ENCODE measurements around the gene ZNF385D.

Gene ZNF385D

DNA sequence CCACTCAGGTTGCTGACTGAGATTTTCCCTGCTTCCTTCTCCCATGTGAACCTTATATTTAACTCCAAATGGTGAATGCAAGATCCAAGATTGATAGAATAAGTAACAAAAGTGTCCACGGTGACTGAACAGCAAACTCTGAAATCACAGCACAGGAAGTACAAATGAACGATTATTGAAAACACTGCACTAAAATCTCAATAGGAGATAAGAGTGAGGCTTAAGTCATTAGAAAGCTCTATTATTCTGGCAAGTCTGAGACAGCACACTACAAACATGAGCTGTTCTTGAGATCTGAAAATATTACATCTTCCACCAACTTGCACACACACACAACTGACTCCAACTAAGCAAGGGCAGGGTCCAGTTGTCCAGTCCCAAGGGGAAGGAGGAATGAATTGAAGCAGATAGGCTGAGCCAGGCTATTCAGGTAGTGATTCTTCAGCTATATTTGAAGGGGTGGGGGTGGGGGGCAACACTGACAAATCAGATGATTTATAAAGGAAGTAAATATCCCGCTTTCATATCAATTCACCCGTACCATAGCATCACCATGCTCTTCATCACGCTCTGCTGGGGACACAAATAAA, 2.9 kb downstream of the ZNF385D start:
- DNase-seq, result no peak

DNA sequence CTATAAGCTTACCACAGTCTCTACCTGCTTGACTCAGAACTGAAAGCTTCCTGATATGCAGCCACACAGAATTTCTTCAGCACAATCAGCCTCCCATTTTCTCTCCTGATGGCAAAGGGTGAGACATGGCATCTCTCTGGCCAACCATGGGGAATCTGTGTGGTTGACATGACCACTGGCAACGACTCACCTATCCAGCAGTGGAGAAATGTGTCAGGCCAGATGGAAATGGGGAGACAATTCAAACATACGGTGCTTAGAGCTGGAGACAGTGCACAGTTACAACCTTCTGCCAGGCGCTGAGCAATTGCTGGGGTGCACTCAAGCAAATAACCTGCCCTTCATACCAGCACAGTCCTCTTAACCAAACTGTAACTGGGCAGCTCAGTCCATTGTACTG, 3.6 kb downstream of the ZNF385D start:
- no peak for DNase-seq

GRCh38 chr3:21745966-21746365, 5.0 kb downstream of the ZNF385D start:
- DNase-seq, result no peak

- DNase-seq, result no peak
Observed at GRCh38 chr3:21744793-21745192, 6.2 kb downstream of the ZNF385D start.

DNA sequence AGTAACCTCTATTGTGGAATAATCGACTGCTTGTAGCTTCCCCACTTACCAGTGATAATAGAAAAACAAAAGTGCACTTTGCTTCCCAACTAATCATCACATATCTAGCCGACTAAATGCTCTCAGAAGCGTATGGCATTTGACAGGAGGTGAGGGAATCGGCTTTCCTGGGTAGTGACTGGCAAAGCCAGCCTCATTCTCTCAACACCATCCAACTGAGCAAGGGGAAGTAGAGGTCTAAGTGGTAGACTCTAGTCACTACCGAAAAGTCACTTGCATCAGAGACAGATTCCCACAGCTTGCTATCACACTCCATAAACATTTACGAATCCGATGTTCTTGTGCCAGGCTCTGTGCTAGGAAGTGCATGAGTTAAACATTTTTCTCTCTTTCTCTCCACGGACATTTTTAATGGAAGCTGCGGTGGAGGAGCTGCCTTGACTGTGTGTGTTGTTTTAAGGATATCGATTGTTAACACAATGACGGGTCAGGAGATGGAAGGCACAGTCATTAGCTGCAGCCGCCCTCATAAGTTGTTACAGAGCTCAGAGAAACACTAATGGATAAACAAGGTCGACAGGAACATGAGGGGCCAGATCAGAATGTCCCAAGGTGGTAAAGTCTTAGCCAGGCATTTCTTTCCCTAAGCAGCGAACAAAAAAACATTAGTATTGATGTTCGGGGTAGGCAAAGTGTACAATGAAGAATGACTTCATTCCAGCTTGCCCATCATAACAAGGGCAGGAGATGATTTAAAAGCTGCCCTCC, 11.9 kb downstream of the ZNF385D start:
- DNase-seq, result no peak

- no peak for DNase-seq
Observed at GRCh38 chr3:21738283-21738682, 12.7 kb downstream of the ZNF385D start.

- no peak for DNase-seq
Observed at GRCh38 chr3:21734746-21735145, 16.3 kb downstream of the ZNF385D start.

GRCh38 chr3:21729888-21730459, 21.0 kb downstream of the ZNF385D start:
- DNase-seq, result no peak

DNA sequence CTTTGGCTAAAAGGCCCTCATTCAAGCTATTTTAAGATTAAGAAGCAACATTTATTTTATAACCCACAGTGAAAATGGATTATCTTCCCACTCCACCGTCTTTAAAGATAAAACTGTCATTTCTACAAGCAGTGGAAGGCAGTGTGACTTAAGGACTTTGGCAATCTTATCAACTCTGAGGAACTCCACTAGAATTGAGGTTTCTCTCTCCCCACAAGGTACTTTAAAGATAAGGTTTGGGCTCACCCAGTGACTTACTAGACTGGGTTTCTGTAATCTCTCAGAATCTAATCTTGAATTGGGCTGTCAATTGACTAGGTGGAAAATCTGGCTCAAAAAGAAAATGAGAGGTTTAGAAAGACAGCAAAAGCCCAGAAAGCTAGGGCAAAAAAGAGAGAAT, 21.7 kb downstream of the ZNF385D start:
- DNase-seq, result no peak

DNA sequence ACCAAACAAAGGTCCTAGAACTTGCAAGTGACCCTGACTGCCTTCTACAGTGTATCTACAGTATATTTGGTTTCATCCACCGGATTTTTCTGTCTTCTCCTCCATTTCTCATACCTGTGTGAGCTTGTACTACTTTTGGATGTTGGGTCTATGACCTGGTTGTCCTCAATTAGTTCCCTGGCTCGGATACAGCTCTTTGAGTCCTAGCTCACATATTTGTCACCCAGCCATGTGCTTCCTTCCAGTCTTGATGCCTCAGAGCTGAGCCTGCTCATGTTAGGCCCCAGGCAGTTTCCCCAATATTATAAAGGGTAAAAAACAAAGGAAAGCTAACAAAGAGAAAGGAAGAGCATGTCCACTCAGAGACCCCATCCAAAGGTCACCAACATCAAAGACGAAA, 28.2 kb downstream of the ZNF385D start:
- no peak for DNase-seq

DNA sequence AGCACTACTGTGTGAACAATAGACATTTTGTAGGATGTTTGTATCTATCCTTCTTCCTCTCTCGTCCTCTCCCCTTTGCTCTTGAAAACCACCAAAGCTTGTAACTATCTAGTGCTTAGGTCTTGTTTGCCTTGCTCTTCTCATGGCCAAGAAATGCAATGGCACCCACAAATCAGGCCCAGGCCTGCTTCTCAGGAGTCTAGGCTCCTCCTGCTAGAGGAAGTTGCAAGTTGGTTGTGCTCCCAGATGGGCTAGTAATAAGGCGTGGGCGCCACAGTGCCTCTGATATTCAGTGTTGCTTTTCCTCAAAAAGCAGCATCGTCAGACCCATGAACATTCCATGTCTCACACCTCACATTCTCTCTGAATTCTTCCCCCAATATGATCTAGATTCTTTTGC, 28.7 kb downstream of the ZNF385D start:
- no peak for DNase-seq

- DNase-seq, result no peak
Observed at GRCh38 chr3:21718943-21719591, 31.9 kb downstream of the ZNF385D start.

DNA sequence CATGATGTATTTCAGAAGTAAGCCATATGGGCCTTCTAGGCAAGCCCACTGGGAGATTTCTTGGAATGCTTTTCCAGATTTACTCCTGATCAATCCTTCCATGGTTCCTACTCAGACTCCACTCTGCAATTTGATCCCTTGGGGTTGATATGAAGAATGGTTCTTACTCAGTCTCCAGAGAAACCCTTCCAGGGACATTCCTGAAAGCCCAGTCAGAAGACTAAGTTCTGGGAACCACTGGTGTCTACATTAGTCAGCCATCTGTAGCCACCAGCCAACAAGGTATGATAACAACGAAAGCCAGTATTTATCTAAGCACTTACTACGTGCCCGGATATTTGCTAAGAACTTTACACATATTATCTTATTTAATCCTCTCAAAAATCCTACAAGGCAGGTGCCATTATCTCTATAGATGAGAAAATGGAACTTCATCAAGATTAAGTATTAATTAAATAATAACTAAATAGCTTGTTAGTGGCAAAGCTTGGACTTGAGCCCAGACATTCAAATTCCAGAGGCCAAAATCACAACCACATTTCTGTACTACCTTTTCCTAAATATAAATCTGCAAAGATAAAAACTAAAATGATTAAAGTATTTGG, 32.7 kb downstream of the ZNF385D start:
- DNase-seq, result no peak

DNA sequence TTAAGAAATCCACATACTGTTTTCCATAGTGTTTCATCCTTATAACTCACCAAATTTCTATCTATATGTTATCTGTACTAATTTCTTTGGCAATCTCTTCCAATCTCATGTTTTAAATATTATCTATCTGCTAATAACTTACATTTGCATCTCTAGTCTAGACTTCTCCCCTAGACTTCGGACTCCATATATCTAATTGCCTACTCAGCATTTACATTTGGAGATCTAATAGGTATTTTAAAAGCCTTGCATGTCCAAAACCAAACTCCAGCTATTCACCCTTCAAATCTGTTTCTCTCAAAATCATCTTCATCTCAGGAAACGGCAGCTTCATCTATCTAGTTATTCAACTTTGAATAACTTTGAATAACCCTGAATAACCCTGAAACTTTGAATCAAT, 35.3 kb downstream of the ZNF385D start:
- no peak for DNase-seq

- DNase-seq, result no peak
Observed at GRCh38 chr3:21705769-21706168, 45.2 kb downstream of the ZNF385D start.

- DNase-seq, result no peak
Observed at GRCh38 chr3:21704796-21705195, 46.2 kb downstream of the ZNF385D start.

DNA sequence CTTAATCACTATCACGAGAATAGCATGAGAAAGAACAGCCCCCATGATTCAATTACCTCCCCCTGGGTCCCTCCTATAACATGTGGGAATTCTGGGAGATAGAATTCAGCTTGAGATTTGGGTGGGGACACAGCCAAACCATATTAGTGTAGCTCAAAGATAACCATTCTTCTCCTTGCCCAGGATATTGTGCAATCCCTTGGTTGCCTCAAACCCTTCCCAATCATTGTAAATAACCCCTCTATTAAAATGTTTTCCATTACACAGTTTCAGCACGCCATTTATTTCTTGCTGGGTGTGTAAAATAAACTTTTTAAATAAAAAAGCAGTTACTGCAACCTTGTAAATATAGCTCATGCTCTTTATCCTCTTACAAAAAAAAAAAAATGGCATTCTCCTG, 47.7 kb downstream of the ZNF385D start:
- no peak for DNase-seq

- no peak for DNase-seq
Observed at GRCh38 chr3:21697707-21698106, 53.3 kb downstream of the ZNF385D start.

DNA sequence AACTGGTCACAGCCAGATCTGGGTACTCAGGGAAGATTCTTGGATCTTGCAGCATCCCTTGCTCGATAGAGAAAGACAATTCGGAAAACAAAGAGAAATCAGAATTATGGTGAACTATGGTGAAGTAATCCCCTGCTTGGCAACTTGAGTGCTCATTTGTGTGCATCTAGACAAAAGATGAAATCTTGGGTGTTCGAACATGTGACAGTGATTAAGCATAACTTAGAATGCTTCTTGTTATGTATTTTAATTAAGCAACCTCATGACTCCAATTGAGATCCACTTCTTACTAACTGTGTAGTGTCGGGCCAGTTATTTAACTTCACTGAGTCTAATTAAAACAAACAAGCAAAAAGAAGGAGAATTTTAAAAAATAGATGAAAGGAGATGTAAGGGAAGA, 56.5 kb downstream of the ZNF385D start:
- DNase-seq, result no peak

- DNase-seq, result no peak
Observed at GRCh38 chr3:21691036-21691435, 60.0 kb downstream of the ZNF385D start.

DNA sequence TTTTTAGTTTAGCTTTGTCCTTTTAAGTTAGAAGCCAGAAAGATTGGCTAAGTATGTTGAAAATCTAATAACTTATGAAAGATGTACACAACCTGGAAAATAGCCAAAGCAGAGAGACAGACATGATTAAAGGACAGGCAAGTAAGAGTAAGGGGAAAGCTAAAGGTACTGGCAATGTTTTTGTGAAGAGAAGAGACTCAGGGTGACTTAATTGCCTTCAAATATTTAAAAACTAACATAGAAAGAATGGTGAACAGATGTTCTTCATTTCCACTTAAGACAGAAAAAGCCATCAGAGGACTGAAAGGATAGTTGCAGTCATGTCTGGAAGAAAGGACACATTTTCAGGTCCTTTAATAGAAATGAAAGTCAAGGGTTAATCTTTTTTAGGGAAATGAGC, 68.8 kb downstream of the ZNF385D start:
- no peak for DNase-seq

DNA sequence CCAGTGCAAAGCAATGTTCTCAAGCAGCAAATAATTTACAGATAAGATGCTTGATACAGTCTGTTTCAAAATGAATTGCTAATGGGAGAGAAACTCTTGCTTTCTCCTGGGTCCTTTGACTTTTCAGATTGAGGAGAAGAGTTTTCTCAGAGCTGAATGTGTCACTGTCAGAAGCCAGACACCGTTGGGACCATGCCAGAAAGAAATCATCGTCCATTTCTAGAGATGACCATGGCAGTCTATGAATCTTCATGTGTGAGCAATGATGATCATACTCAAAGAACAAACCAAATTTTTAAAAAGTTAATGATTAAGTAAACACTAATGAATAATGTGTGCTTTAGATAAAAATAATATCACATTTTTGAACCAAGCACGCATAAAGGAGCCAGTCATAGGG, 77.6 kb downstream of the ZNF385D start:
- no peak for DNase-seq

DNA sequence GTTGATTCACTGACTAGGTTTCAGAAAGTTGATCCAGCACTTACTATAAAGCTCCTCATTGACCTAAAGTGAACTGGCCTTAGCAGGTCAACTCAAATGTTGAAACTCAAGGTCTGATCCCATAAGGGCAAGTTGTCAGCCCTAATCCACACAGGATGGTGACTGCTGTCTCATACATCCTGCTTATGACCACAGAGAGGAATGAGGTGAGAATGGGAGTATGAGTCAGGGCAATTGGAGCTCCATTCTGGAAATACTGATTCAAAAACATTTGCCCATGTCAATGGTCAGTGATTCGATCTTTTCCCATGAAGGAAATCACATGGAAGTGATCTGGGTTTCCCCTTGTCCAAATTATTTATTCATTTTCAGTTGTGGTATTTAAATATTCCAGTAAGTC, 78.7 kb downstream of the ZNF385D start:
- no peak for DNase-seq

DNA sequence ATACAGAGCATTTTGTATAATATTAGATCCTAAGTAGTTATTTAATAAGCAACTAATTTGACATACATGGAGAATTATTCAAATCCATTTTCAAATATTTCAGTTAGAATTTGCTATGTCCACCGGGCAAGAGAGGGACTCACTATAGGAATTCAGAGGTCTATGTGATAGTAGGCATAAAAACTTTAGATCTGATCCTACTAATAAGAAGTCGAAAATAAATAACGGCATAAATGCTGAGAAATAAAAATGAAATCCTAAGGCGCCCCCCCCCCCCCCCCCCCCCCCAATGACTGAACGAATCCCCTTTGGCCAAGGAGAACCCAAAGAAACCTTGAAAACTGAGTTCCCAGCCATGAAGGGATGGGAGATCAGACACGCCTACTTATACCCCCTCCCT, 80.6 kb downstream of the ZNF385D start:
- no peak for DNase-seq
